ENCODE measurements around the gene ACP4. TPM values are rescaled to one million over a fixed set of nuclear protein-coding genes. Genes with fewer than 3 reads are reported as not detected.

Gene ACP4
- total RNA-seq, 2 donors from 2014 or later: not detected

DNA sequence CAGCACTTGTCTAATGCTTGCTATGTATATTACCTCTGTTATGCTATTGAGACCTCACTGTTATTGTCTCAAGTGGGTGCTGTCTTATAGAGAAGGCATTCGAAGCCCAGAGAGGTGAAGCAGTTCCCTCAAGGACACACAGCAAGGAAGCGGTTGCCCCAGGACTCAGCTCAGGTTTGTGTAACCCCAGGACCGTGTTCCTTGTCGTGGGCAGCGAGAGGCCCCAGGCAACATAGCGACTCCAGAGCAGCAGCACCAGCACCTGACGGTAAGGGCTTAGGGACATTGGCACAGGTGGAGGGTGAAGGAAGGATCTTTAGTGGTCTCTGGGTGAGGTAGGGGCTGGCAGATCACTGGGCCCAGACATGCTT, 40.8 kb downstream of the ACP4 start:
- no peak for TF ChIP-seq CTCF (IDR thresholded peaks at IDR 0.05)
- Histone ChIP-seq H3K27ac (no peak overlapping the region), H3K27me3 (no peaks in the 10 kb centered on the region), H3K36me3 (no peaks in the 10 kb centered on the region), H3K9me3 (no peaks in the 10 kb centered on the region), H3K4me3 (no peak overlapping the region), H3K4me1 (peaks cover 0 to 5% of the 10 kb centered on the region in 2 donors)
- no peak for DNase-seq (ENCODE audit: low spot score)

GRCh38 chr19:50832666-50833065, 42.5 kb downstream of the ACP4 start:
- no peak for TF ChIP-seq CTCF (IDR thresholded peaks at IDR 0.05)

GRCh38 chr19:50833117-50833801, 43.0 kb downstream of the ACP4 start, which contains the start of gene KLK15:
Gene KLK15, minus strand, starts transcription at chr19:50833574. Its CDS starts 2,082 bp downstream, at chr19:50831492.
- no peaks in the 10 kb centered on the region for H3K27me3 ChIP-seq
- DNase-seq (ENCODE audit: low spot score): no peak
- H3K36me3 ChIP-seq: no peaks in the 10 kb centered on the region

More at GRCh38 chr19:50832666-50833065, 42.5 kb downstream of the ACP4 start:
- H3K27me3 ChIP-seq: no peaks in the 10 kb centered on the region
- H3K36me3 ChIP-seq: no peaks in the 10 kb centered on the region
- H3K4me3 ChIP-seq: no peak overlapping the region
- peaks cover 0 to 10% of the 10 kb centered on the region in 2 donors for H3K4me1 ChIP-seq
- H3K27ac ChIP-seq: no peak overlapping the region
- no peak for DNase-seq (ENCODE audit: low spot score)
- H3K9me3 ChIP-seq: no peaks in the 10 kb centered on the region

GRCh38 chr19:50833802-50834167, 43.6 kb downstream of the ACP4 start:
- no peak overlapping the region for H3K27ac ChIP-seq
- H3K4me1 ChIP-seq: peaks cover 0 to 10% of the 10 kb centered on the region in 2 donors
- no peak overlapping the region for H3K4me3 ChIP-seq
- H3K27me3 ChIP-seq: no peaks in the 10 kb centered on the region
- no peak for TF ChIP-seq CTCF (IDR thresholded peaks at IDR 0.05)
- H3K36me3 ChIP-seq: no peaks in the 10 kb centered on the region
- H3K9me3 ChIP-seq: no peaks in the 10 kb centered on the region
- DNase-seq (ENCODE audit: low spot score): no peak

More at GRCh38 chr19:50833117-50833801, 43.0 kb downstream of the ACP4 start, which contains the start of gene KLK15:
- Histone ChIP-seq H3K27ac (no peak within 1 kb of the TSS), H3K4me1 (peaks cover 0 to 10% of the 10 kb centered on the region in 2 donors), H3K4me3 (no peak within 1 kb of the TSS), H3K9me3 (no peaks in the 10 kb centered on the region)
- no peak for TF ChIP-seq CTCF (IDR thresholded peaks at IDR 0.05)

DNA sequence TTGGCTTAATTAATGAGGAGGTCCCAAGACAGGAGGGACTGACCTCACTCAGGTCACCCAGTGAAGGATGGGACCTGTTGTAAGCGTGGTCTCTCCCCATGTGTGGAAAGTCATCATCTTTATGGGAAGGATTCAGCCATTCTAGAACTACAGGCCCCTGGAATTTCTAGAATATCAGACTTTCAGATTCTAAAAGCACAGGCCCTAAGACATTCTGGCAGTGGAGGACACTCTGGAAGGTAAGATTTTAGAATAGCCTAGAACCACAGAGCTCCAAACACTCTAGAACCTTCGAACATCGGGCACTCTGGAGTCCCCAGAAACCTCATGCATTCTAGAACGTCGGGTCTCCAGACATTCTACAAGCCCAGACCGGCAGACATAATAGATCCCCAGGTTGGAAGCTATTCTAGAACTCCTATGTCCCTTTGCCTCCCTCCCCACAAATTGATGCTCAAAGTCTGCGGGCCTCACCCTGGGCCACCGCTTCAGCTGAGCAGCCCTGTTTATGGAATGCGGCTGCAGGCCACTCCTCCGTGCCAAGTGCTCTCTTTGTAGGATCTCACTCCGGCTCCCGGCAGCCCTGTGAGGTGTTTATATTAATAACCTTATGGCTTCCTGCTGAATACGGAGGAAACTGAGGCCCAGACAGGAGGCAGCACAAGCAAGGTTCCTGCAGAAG, 45.0 kb downstream of the ACP4 start:
- Histone ChIP-seq H3K36me3 (no peaks in the 10 kb centered on the region), H3K9me3 (no peaks in the 10 kb centered on the region), H3K27me3 (no peaks in the 10 kb centered on the region), H3K4me1 (peaks cover 0 to 10% of the 10 kb centered on the region in 2 donors), H3K27ac (no peak overlapping the region), H3K4me3 (peak overlapping the region; percentile 33 to 52)
- no peak for TF ChIP-seq CTCF (IDR thresholded peaks at IDR 0.05)
- no peak for DNase-seq (ENCODE audit: low spot score)
